GM12801 (cell line): ENCODE data around the gene PTPRD.

Experiments
- TF ChIP-seq, protein P1 (sequence below): IDR thresholded peaks from one replicate; pipeline ENCODE4 v1.5.1; 2011; ENCODE audit warnings: control low read depth; ENCODE audit not compliant: insufficient read length; ENCODE audit errors: extremely low read depth

The PTPRD gene

DNA sequence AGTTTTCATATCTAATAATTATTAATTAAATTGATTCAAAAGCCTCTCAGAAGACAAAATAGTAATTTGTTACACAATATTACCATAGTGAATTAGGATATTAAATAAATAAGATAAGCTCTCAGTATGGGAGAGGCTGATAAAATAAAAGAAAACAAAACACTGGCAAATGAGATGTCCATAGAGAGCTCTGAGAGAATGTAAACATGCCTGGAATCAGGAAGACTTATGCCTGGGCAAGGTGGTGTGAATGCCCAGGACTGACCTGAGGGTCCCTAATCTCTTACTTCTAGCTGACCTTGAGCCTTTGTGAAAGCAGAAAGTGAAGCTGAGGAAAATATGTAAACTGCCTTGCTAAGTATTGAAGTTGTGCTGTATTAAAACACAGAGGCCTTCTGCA, 616.5 kb downstream of the PTPRD start:
- TF ChIP-seq, protein P1, sequence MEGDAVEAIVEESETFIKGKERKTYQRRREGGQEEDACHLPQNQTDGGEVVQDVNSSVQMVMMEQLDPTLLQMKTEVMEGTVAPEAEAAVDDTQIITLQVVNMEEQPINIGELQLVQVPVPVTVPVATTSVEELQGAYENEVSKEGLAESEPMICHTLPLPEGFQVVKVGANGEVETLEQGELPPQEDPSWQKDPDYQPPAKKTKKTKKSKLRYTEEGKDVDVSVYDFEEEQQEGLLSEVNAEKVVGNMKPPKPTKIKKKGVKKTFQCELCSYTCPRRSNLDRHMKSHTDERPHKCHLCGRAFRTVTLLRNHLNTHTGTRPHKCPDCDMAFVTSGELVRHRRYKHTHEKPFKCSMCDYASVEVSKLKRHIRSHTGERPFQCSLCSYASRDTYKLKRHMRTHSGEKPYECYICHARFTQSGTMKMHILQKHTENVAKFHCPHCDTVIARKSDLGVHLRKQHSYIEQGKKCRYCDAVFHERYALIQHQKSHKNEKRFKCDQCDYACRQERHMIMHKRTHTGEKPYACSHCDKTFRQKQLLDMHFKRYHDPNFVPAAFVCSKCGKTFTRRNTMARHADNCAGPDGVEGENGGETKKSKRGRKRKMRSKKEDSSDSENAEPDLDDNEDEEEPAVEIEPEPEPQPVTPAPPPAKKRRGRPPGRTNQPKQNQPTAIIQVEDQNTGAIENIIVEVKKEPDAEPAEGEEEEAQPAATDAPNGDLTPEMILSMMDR, result no peak

DNA sequence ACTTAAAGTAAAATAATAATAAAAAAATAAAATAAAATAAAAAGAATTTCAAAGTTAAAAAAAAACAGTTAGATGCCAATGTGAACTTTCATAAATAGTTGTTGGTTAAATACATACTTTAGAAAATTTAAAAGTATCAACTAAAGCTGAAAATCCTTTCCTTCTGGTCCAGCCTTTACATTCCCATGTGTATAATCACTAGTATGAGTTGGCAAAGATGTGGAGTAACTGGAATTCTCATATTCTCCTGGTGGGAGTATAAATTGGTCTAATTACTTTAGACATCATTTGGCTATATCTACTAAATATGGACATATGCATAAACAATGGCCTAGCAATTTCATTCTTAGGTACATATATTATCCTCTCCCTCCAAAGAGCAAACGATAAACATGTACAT, 619.9 kb downstream of the PTPRD start:
- TF ChIP-seq, protein P1, result no peak

DNA sequence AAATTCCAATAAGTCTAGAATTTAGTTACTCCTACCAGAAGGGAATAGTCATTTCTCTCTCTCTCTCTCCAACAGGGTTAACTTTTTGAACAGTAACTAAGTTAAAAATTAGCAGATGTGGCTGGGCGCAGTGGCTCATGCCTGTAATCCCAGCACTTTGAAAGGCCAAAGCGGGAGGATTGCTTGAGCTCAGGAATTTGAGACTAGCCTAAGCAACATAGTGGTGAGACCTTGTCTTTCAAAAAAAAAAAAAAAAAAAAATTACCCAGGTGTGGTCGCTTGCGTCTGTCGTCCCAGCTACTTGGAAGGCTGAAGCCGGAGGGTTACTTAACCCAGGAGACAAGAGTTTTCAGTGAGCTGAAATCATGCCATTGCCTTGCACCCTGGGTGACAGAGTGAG, 639.7 kb downstream of the PTPRD start:
- TF ChIP-seq, protein P1, result no peak

DNA sequence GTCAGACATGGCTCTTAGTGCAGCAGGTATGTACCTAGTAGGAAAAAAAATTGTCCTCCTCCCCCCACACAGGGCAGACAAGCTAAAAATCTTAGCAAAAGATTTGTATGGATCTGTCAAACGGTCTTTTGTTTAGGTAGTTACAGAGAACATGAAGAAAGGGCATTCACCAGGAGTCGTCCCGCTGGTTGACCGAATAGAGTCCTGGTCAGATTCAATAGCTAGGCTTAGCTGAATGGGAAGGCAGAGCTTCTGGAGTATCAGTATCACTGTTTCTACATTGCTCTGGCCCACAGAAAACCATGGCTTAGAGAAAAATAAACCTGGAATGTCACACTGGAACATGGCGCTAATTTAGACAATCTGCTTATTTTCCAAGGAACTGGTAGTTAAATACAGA, 642.3 kb downstream of the PTPRD start:
- TF ChIP-seq, protein P1, result no peak

GRCh38 chr9:9963841-9964240, 649.0 kb downstream of the PTPRD start:
- TF ChIP-seq, protein P1, result no peak

DNA sequence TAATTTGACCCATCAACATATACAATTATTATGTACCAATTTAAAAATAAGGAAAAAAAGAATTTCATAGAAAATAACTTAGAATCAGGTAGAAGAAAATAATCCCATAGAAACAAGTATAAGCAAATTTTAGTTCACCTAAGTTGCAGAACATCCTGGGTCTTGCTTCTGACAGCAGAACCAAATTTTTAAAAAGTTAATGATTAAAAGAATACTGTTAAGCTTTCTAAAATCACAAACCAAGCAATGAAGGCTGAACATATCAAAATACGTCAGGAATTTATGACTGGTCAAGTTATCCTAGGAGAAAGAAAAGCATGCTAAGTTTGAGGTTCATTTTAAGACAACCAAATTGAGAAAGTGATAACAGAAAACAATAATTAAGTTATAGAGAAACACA, 650.9 kb downstream of the PTPRD start:
- TF ChIP-seq, protein P1, result no peak

DNA sequence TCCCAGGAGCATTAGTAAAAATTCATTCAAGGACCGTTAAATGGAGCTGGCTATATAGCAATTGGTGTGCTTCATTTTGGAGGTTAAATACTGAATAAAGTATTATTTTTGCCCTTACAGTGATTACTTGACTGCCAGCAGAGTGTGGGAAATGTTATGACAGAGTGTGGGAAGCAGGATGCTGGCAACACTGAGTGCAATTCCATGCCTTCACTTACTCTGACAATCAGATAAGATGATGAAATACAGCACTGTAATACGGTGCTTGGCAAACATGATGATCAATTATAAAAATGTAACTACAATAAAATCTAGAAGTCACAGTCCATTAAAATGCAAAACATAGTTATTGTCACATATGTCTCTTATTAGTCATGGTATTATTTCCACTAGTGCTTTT, 651.3 kb downstream of the PTPRD start:
- TF ChIP-seq, protein P1, result no peak
